ENCODE results near the gene LIMK1.
"Not testable (repeated sequence)": the region's sequence is repeated elsewhere in the genome, so short reads cannot be mapped to it uniquely, and the experiment has no call there.

LIMK1 gene

DNA sequence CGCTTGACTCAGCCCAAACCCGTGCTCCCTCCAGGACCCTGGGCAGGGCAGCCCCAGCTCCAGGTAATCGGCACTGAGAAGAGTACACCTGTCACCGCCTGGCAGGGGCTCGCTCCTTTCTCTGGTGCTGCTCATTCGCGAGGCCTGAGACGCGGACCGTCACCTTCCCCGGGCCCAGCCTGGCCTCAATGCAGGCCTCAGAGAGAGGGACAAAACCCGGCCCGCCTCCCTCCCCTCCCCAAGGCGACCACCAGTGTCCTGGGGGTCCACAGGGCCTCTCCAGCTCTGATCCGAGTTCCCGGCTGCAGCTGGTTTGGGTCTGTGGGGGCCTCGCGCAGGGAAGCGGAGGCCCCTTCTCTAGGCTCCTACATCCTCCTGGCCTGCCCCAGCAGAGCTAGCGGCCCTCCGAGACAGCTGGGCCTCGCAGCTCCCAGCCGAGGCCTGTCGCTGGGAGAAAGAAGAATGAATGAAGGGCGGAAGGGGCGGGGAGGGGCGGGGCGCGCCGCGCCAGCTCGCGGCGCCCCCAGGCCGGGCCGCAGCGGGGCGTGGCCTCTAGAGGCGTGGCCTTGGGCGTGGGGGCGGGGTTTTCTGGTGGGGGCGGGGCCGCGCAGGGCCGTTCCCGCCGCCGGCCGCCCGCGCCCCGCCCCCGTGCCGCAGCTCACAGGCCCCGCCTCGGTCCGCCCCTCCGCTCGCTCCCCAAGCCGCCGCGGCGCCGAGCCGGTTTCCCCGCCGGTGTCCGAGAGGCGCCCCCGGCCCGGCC, at the start of gene LIMK1:
LIMK1 (plus strand) TSS at position 688 of the 760 bp plus-strand sequence. CDS start 187 bp downstream, outside the sequence.
- peak; percentile 83 for DNase-seq

DNA sequence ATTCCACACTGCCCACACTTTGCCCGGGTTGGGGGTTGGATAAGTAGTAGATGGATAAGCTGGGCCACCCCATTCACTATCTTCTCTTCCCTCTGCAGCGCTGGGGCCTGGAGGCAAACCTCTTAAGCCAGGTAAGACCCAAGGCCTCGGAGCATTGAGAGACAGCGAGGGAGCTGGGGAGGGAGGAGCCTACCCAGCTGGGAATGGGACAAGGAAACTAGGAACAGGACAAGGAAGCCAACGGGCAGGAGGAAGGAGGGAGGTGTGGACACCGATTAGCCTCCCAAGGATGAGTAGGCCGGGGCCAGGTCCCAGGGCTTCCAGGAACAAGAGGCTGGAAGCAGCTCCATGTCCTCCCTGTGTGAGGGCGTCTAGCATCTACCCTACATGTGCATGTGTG, 46.0 kb upstream of the LIMK1 start:
- DNase-seq, result no peak

DNA sequence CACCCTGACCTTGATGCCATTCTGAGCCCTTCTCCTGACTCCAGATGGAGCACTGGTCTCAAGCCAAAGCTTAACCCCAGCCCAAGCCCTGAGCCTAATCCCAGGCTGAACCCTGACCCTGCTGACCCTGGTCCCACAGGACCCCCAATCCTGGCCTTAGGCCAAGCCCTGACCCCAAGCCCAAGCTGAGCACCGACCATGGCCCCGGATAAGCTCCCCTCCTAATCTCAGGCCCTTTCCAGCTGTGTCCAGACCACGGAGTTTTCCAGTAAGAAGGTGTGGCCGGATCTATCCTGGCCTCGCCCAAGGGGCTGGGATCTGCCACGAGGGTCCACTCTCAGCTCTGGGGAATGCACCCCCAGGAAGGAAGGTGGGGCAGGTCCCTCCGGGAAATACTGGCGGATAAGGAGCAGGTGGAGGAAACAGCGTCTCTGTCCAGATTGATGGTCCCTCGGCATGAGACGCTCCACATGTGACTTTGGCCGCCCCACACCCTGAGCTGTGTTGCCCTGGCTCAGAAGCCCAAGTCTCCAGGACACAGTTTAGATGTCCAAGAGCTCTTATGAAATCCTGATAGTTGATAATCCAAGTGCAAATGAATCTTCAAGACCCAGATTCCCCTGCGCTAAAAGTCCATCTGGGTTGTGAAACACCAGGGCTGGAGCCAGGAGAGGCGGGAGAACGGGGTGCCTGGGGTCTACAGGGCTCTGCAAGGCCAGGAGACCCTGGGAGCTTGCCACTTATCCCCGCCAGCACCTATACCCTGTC, 45.2 kb upstream of the LIMK1 start:
- no peak for DNase-seq

DNA sequence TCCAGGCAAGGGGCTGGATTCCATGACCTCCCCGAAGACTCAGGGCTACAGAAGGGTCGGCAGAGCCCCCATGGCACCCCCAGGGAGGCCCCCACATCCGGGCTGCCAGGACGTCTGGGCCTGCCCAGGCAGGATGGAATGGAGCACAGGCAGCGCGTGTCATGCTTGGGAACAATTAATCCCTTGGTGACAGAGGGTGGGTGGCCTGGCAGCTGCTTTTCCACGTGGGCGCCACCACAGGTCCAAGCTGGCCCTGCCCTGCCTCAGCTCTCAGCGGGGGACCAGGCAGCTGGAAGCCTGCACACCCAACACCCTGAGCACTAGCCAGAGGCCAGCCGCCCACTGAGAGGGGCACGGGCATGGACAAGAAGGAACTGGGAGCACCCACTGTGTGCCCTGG, 44.3 kb upstream of the LIMK1 start:
- no peak for DNase-seq

GRCh38 chr7:74040101-74040790, 43.4 kb upstream of the LIMK1 start:
- DNase-seq, result no peak

DNA sequence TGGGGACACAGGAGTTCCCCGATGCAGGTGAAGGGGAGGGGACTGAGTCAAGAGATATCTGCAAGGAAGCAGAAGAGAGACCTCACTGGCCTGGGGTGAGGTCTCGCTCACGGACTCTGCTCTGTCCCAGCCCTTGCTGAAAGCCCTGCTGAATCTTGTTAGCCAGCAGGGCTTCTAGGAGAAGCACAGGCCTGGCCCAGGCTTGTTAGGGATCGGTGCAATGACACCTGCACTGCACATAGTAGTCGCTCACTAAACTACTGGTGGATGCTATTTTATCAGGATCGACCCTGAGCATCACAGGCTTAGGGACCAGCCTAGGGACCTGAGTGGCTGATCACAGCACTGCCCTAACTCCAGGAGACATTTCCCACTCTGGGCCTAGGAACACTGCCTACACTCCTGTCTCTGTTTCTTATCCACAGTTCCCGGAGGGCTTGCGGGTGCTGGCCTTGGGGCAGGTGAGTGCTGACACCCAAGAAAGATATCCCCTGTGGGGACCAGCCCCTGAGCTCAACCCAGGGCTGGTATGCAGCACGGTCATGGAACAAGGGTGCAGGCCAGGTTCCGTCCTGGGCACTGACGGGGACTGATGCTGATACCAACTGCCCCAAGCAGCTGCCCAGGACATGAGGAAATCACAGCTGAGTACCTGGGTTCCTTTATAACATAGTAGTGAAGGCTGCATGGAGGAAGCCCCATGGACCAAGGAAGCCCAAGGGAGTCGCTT, 42.6 kb upstream of the LIMK1 start:
- no peak for DNase-seq

DNA sequence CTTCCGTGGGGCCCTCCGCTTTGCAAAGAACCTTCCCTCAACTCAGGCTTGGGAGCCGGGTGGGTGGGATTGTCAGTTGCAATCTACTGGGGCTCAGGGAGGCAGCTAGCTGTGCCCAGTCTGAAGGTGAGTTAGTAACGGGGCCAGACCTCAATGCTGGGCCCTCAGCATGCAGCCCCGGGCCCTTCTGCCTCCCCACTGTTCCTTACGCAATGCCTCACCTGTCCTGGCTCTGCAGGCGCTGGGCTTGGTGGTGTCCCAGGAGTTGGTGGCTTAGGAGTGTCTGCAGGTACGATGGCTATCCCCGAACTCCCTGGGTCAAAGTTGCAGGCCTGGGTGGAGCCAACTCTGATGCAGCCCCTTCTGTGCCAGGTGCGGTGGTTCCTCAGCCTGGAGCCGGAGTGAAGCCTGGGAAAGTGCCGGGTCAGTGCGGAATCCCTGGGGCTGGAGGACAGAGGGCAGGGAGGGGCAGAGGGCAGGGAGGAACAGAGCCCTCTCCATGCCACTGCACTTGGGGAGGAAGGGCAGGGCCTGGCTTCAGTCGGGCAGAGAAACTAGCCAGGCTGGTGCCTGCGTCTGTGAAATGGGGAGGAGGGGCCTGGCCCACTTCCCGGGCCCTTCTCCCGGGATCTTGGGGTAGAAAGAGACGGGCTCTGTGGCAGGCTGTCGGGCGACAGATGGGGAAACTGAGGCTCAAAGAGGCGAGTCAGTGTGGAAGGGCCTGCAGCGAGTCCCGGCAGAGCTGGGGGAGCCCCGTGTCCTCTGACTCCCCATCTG, 40.7 kb upstream of the LIMK1 start:
- DNase-seq, result no peak

- no peak for DNase-seq
These were observed 40.1 kb upstream of the LIMK1 start for GRCh38 chr7:74043523-74043951.

DNA sequence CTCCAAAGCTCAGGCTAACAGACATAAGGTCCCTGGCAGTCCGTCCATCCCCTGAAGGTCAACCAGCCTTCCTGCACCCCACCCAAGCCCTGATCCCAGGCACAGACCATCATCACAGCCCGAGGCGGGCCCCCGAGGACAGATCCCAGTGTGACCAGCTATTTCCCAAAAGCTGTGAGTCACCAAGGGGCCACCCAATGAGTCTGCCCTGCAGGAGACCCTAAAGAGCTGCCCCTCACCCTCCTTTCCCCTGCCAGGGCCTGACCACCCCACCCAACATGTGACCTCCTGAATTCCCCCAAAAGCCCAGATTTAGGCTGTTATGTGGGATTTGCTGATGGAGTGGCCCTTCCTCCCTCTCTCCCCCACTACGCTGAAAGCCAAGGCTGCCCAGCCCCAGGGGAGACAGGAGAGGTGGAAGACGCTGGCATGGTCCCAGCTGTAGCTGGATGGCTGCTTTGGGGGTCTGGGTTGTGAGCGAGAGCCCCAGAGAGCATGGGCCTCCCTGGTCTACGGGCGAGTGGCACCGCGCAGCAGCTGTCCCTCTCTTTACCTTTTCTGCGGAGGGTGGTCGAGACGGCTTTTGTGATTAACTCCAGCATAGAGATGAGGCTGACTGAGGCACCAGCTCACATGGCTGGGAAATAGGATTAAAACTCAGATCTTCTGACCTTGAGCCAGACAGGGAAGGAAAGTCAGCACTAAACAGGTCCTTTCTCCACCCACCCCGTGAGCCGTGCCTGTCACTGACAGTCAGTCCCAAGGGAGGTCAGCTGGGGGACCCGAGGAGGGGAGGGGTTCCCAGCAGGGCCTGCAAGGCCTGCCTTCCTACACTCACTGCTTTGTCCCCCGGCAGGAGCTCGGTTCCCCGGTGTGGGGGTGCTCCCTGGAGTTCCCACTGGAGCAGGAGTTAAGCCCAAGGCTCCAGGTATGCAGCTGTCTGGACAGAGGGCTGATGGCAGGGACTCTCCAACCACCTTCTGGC, 38.9 kb upstream of the LIMK1 start:
- no peak for DNase-seq

- DNase-seq, result not testable (repeated sequence)
These were observed 37.0 kb upstream of the LIMK1 start for GRCh38 chr7:74046581-74046980.

- DNase-seq, result no peak
These were observed 35.7 kb upstream of the LIMK1 start for GRCh38 chr7:74047804-74048380.

- DNase-seq, result no peak
These were observed 34.5 kb upstream of the LIMK1 start for GRCh38 chr7:74048999-74049599.

- no peak for DNase-seq
These were observed 33.4 kb upstream of the LIMK1 start for GRCh38 chr7:74049997-74050798.

GRCh38 chr7:74051193-74051592, 32.4 kb upstream of the LIMK1 start:
- DNase-seq, result no peak

DNA sequence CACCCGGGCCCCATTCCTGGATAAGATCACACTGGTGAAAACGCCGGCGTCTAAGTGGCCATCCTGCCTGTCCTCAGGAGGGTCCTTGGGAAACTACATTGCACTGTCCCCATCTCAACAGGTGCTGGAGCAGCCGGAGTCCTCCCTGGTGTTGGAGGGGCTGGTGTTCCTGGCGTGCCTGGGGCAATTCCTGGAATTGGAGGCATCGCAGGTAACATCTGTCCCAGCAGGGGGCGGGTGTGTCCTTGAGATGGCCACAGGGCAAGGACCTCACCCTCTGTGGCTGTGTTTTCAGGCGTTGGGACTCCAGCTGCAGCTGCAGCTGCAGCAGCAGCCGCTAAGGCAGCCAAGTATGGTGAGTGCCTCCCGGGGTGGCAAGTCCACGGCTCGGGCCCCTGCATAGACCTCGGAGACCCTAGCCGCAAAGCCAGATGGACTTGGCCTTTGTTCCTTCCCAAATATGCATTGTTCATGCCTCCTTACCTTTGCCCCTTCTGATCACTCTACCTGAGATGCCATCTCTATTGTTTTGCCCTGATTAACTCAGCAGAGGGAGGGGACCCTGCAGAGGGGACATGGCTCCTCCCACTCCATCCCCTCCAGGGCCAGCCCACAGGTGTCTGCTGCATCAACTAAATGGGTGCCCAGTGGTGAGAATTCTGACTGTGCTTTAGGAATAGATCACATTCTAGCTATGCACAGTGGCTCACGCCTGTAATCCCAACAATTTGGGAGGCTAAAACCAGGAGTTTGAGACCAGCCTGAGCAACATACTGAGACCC, 31.8 kb upstream of the LIMK1 start:
- no peak for DNase-seq

DNA sequence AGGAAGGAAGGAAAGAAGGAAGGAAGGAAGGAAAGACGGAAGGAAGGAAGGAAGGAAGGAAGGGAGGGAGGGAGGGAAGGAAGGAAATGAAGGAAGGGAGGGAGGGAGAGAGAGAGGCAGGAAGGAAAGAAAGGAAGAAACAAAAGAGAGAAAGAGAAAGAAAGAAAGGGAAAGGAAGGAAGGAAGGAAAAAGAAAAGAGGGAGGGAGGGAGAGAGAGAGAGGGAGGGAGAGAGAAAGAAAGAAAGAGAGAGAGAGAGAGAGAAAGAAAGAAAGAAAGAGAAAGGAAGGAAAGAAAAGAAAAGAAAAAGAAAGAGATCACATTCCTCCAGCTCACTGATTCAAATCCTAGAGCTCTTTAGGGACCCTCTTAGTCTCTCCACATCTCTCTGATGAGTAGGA, 31.0 kb upstream of the LIMK1 start:
- no peak for DNase-seq

DNA sequence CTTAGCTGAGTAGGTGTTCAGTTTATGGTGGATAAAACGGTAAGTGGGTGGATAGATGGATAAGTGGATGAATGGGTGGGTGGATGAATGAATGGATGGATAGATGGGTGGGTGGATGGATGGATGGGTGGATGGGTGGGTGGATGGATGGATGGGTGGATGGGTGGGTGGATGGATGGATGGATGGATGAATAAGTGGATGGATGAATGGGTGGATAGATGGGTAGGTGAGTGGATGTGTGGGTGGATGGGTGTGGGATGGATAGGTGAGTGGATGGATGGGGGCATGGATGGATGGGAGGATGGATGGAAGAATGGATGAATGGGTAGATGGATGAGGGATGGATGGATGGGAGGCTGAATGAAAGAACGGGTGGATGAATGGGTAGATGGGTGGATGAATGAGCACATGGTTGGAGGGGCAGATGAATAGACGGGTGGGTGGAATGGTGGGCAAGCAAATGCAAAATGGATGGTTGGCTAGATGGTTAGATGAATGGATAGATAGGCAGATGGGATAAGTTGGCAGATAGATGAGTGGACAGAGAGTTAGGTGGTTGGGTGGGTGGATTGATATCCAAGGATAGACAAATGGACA, 29.9 kb upstream of the LIMK1 start:
- no peak for DNase-seq

All from activated naive CD4-positive, alpha-beta T cell treated with Interleukin-2 at 50 U/mL for 16 hours (primary cell).